Left renal pelvis (tissue), 4 donors: Measurements from ENCODE around the gene SMAD4. TPM values are rescaled to one million over a fixed set of nuclear protein-coding genes. Genes with fewer than 3 reads are reported as not detected.

Source experiments
- DNase-seq, 4 donors: peaks; one replicate each; pipeline ENCODE4 v3.0.0-alpha.2; 2013; ENCODE audit warnings: low read depth in 4 of 4, low spot score in 3 of 4
- polyA plus RNA-seq, 4 donors: library from polyadenylated mRNA; unstranded; fragments of 120-200 nt; gene quantifications; one replicate each; pipeline ENCODE4 v1.2.1, GENCODE V29; 2013; ENCODE audit not compliant: insufficient read length in 4 of 4

Gene SMAD4
- polyA plus RNA-seq, 4 donors = 155 to 189 (median 170) TPM

- no peak for DNase-seq
These were observed 9.5 kb upstream of the SMAD4 start for GRCh38 chr18:51020536-51020935.

- DNase-seq = no peak
These were observed 8.6 kb upstream of the SMAD4 start for GRCh38 chr18:51021226-51021965.

- DNase-seq = no peak
These were observed 4.5 kb upstream of the SMAD4 start for GRCh38 chr18:51025512-51025911.

GRCh38 chr18:51028201-51028805, 1.7 kb upstream of the SMAD4 start:
- no peak for DNase-seq

- no peak for DNase-seq
These were observed 677 bp upstream of the SMAD4 start for GRCh38 chr18:51029378-51029693.

- peak in 1 of 4 donors; percentile 20 for DNase-seq
These were observed 685 bp downstream of the SMAD4 start for GRCh38 chr18:51030537-51031258.

GRCh38 chr18:51032193-51032592, 2.2 kb downstream of the SMAD4 start:
- no peak for DNase-seq

- DNase-seq = no peak
These were observed 7.2 kb downstream of the SMAD4 start for GRCh38 chr18:51037230-51037629.

- no peak for DNase-seq
These were observed 8.1 kb downstream of the SMAD4 start for GRCh38 chr18:51038110-51038509.

- no peak for DNase-seq
These were observed 9.4 kb downstream of the SMAD4 start for GRCh38 chr18:51039138-51040112.

- no peak for DNase-seq
These were observed 11.8 kb downstream of the SMAD4 start for GRCh38 chr18:51041677-51042352.

- DNase-seq = no peak
These were observed 15.0 kb downstream of the SMAD4 start for GRCh38 chr18:51044928-51045585.

- DNase-seq = no peak
These were observed 18.2 kb downstream of the SMAD4 start for GRCh38 chr18:51048190-51048589.

- DNase-seq = no peak
These were observed 19.1 kb downstream of the SMAD4 start for GRCh38 chr18:51049137-51049536.

GRCh38 chr18:51051105-51051712, 21.2 kb downstream of the SMAD4 start:
- no peak for DNase-seq

GRCh38 chr18:51053814-51054213, 23.8 kb downstream of the SMAD4 start:
- DNase-seq = no peak

GRCh38 chr18:51054764-51055163, 24.8 kb downstream of the SMAD4 start:
- no peak for DNase-seq

GRCh38 chr18:51059969-51060368, 30.0 kb downstream of the SMAD4 start:
- DNase-seq = no peak

GRCh38 chr18:51064256-51064655, 34.2 kb downstream of the SMAD4 start:
- DNase-seq = no peak
